Kidney epithelial cell (primary cell): ENCODE measurements around the gene KANK4. TPM values are rescaled to one million over a fixed set of nuclear protein-coding genes. Genes with fewer than 3 reads are reported as not detected.

Experiments used
- DNase-seq: peaks from one replicate; pipeline ENCODE4 v3.0.0-alpha.2; 2010; ENCODE audit warnings: low read depth
- H3K27me3 ChIP-seq: 2 replicates; pipeline ENCODE4 v1.6.0; 2011; ENCODE audit warnings: low read length; ENCODE audit not compliant: control insufficient read depth, insufficient read depth
- H3K36me3 ChIP-seq: 2 replicates; pipeline ENCODE4 v1.5.1; 2011; ENCODE audit warnings: low read length; ENCODE audit not compliant: control insufficient read depth, insufficient read depth
- H3K4me3 ChIP-seq: 2 replicates; pipeline ENCODE4 v1.5.1; 2011; ENCODE audit warnings: low read depth, mild to moderate bottlenecking, control low read depth, low read length
- total RNA-seq: library from RNA; depleted of rRNA; stranded (reverse); fragments of >200 nt; gene quantifications from 2 replicates; pipeline ENCODE4 v1.2.3, GENCODE V29; 2015
- TF ChIP-seq, protein P1 (sequence below): IDR thresholded peaks from 2 replicates; pipeline ENCODE4 v1.5.1; 2011; ENCODE audit warnings: mild to moderate bottlenecking, moderate library complexity, low read length, control low read depth, inconsistent platforms; ENCODE audit not compliant: insufficient read depth, poor library complexity, severe bottlenecking

KANK4 gene
- total RNA-seq, 1 donor from 2014 or later = 10.1 TPM

- TF ChIP-seq, protein P1, sequence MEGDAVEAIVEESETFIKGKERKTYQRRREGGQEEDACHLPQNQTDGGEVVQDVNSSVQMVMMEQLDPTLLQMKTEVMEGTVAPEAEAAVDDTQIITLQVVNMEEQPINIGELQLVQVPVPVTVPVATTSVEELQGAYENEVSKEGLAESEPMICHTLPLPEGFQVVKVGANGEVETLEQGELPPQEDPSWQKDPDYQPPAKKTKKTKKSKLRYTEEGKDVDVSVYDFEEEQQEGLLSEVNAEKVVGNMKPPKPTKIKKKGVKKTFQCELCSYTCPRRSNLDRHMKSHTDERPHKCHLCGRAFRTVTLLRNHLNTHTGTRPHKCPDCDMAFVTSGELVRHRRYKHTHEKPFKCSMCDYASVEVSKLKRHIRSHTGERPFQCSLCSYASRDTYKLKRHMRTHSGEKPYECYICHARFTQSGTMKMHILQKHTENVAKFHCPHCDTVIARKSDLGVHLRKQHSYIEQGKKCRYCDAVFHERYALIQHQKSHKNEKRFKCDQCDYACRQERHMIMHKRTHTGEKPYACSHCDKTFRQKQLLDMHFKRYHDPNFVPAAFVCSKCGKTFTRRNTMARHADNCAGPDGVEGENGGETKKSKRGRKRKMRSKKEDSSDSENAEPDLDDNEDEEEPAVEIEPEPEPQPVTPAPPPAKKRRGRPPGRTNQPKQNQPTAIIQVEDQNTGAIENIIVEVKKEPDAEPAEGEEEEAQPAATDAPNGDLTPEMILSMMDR = no peak
- Histone ChIP-seq H3K27me3 (no peaks in the 10 kb centered on the region), H3K36me3 (no peaks in the 10 kb centered on the region), H3K4me3 (no peak overlapping the region)
- DNase-seq = no peak
Observed at GRCh38 chr1:62273953-62274352, 45.3 kb downstream of the KANK4 start.

- TF ChIP-seq, protein P1 = no peak
- Histone ChIP-seq H3K27me3 (peaks cover 3% of the 10 kb centered on the region), H3K36me3 (no peaks in the 10 kb centered on the region), H3K4me3 (no peak overlapping the region)
- DNase-seq = no peak
Observed at GRCh38 chr1:62271948-62272728, 47.1 kb downstream of the KANK4 start.

DNA sequence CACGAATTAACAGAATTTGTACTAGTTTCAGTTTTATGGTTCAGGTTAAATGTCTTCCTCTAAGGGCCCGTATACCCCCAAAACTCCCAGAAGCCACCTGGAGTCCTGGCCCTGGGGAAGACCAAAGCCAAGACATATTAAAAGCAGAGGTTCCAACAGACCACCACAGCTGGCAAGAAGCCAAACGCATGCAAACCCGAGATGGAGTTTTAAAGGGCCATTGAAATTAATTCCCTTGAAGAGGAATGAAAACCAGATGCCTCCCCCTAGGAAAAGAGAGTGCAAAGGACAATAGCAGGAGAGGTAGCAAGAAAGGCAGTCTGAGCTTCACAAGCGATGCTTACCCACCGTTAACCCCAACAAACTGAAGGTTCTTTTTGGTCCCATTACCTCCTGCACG lies 48.1 kb downstream of the KANK4 start:
- H3K4me3 ChIP-seq = no peak overlapping the region
- H3K36me3 ChIP-seq = no peaks in the 10 kb centered on the region
- peaks cover 5% of the 10 kb centered on the region for H3K27me3 ChIP-seq
- TF ChIP-seq, protein P1 = no peak
- no peak for DNase-seq

- Histone ChIP-seq H3K27me3 (peaks cover 6% of the 10 kb centered on the region), H3K36me3 (no peaks in the 10 kb centered on the region), H3K4me3 (no peak overlapping the region)
- no peak for DNase-seq
- TF ChIP-seq, protein P1 = no peak
Observed at GRCh38 chr1:62269851-62270495, 49.3 kb downstream of the KANK4 start.

GRCh38 chr1:62269439-62269838 lies 49.8 kb downstream of the KANK4 start:
- no peak overlapping the region for H3K4me3 ChIP-seq
- H3K27me3 ChIP-seq = peaks cover 6% of the 10 kb centered on the region
- TF ChIP-seq, protein P1 = no peak
- H3K36me3 ChIP-seq = no peaks in the 10 kb centered on the region
- DNase-seq = no peak
